HepG2 (cell line): Measurements from ENCODE around the gene MGMT. TPM values are rescaled to one million over a fixed set of nuclear protein-coding genes. Genes with fewer than 3 reads are reported as not detected.

Experiments
- ADNP ChIP-seq: sonication (generic); formaldehyde crosslinking; IDR thresholded peaks from 2 replicates; pipeline ENCODE4 v1.4.0; 2020; ENCODE audit warnings: missing genetic modification reagents
- GTF3A ChIP-seq: sonication (generic); formaldehyde crosslinking; conservative IDR thresholded peaks from 2 replicates; pipeline ENCODE4 v1.4.0; 2020; ENCODE audit warnings: mild to moderate bottlenecking, missing genetic modification reagents
- HDAC2 ChIP-seq: sonication (generic); formaldehyde crosslinking; IDR thresholded peaks from 2 replicates; pipeline ENCODE4 v1.4.0; 2020; ENCODE audit warnings: missing genetic modification reagents
- KAT8 ChIP-seq: IDR thresholded peaks from 2 replicates; pipeline ENCODE4 v1.6.1; 2016; ENCODE audit warnings: missing genetic modification reagents, missing compliant biosample characterization
- KLF6 ChIP-seq: IDR thresholded peaks from 2 replicates; pipeline ENCODE4 v1.8.0; 2016; ENCODE audit warnings: missing biosample characterization, missing genetic modification reagents
- PHF21A ChIP-seq: sonication (generic); formaldehyde crosslinking; IDR thresholded peaks from 2 replicates; pipeline ENCODE4 v1.5.0; 2020; ENCODE audit warnings: mild to moderate bottlenecking, missing genetic modification reagents
- SAP130 ChIP-seq: IDR thresholded peaks from 2 replicates; pipeline ENCODE4 v1.6.1; 2016; ENCODE audit warnings: low read depth
- ZC3H4 ChIP-seq: sonication (generic); formaldehyde crosslinking; IDR thresholded peaks from 2 replicates; pipeline ENCODE4 v1.4.0; 2020; ENCODE audit warnings: missing genetic modification reagents, borderline replicate concordance
- ZNF263 ChIP-seq: sonication (generic); formaldehyde crosslinking; IDR thresholded peaks from 2 replicates; pipeline ENCODE4 v1.4.0; 2020; ENCODE audit warnings: missing genetic modification reagents
- ZNF432 ChIP-seq: sonication (generic); formaldehyde crosslinking; IDR thresholded peaks from 2 replicates; pipeline ENCODE4 v1.5.0; 2020; ENCODE audit warnings: missing genetic modification reagents, mild to moderate bottlenecking, borderline replicate concordance
- polyA plus RNA-seq, 8 experiments: library from polyadenylated mRNA; depleted of rRNA in 3 of 8; stranded (reverse) in 7 of 8; unstranded in 1 of 8; fragments of >200 nt; fragmentation: Illumina TruSeq in 4 of 8; extraction: Trizol in 4 of 8; gene quantifications; 2 replicates each; pipeline versions ENCODE4 v1.2.1 to v1.2.3, GENCODE V29; 2011 to 2016; ENCODE audit warnings: low read depth in 4 of 8, missing spikeins in 1 of 8, mixed read lengths in 1 of 8; ENCODE audit not compliant: insufficient read depth in 1 of 8
- total RNA-seq, 5 experiments: library from RNA; depleted of rRNA; stranded (reverse); fragments of >200 nt; fragmentation: Illumina TruSeq; extraction: Trizol; gene quantifications; 2 replicates each; pipeline ENCODE4 v1.2.3, GENCODE V29; 2016; ENCODE audit warnings: low read depth in 1 of 5
- TF ChIP-seq, protein P1 (sequence below): sonication (generic); formaldehyde crosslinking; IDR thresholded peaks from 2 replicates; pipeline ENCODE4 v1.4.0; 2020; ENCODE audit warnings: missing genetic modification reagents
- TF ChIP-seq, protein P2 (sequence below): sonication (generic); formaldehyde crosslinking; IDR thresholded peaks from 2 replicates; pipeline ENCODE4 v1.8.1; 2023; ENCODE audit warnings: mild to moderate bottlenecking, inconsistent platforms, moderate library complexity, missing genetic modification reagents, borderline replicate concordance
- TF ChIP-seq, protein P3 (sequence below): sonication (generic); formaldehyde crosslinking; conservative IDR thresholded peaks from 2 replicates; pipeline ENCODE4 v1.4.0; 2020; ENCODE audit warnings: missing genetic modification reagents

Gene MGMT
- total and polyA plus RNA-seq, 2 of the 13 experiments (the other 11 are each of a cell fraction or from before 2014, with no cell fraction given), result 12.0 to 19.5 TPM

DNA sequence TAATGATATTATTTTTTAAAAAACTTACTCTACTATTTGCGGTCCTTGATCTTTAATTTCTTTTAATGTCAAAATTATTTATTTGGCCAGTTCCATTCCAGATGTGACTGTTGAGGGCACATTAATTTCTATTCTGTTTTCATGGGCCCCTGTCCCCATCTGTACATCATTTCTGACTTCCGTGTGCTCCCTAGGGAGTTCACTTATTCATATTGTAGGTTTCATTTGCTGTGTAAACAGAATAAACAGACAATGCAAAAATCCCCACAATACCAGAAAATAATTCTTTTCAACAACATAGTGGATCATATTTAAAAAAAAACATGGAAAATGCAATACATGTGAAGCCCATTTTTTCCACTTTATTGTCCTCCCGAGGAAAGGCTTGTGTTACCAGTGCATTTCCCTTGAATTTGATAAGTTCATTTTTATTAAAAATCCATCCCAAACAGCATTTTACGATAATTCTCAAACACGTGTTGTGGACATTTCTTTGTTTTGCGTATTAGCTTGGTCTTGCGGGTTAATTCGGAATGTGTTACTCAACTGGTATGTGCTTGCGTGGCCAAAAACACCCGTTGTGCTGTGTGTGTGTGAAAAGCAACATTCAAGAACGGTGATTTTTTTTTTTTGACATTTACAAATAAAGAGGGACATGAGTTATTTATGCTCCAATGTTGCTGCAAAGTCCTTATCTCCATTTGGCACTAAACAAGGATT lies 138.4 kb downstream of the MGMT start (continued):
- TF ChIP-seq PHF21A (CRISPR knock-in tag) (no peak), GTF3A (CRISPR knock-in tag) (no peak), HDAC2 (CRISPR knock-in tag) (no peak), SAP130 (CRISPR knock-in tag) (no peak), ZNF432 (CRISPR knock-in tag) (no peak), KAT8 (no peak), KLF6 (no peak), ZC3H4 (CRISPR knock-in tag) (no peak), ADNP (CRISPR knock-in tag) (no peak), ZNF263 (CRISPR knock-in tag) (no peak)
- TF ChIP-seq, protein P1, sequence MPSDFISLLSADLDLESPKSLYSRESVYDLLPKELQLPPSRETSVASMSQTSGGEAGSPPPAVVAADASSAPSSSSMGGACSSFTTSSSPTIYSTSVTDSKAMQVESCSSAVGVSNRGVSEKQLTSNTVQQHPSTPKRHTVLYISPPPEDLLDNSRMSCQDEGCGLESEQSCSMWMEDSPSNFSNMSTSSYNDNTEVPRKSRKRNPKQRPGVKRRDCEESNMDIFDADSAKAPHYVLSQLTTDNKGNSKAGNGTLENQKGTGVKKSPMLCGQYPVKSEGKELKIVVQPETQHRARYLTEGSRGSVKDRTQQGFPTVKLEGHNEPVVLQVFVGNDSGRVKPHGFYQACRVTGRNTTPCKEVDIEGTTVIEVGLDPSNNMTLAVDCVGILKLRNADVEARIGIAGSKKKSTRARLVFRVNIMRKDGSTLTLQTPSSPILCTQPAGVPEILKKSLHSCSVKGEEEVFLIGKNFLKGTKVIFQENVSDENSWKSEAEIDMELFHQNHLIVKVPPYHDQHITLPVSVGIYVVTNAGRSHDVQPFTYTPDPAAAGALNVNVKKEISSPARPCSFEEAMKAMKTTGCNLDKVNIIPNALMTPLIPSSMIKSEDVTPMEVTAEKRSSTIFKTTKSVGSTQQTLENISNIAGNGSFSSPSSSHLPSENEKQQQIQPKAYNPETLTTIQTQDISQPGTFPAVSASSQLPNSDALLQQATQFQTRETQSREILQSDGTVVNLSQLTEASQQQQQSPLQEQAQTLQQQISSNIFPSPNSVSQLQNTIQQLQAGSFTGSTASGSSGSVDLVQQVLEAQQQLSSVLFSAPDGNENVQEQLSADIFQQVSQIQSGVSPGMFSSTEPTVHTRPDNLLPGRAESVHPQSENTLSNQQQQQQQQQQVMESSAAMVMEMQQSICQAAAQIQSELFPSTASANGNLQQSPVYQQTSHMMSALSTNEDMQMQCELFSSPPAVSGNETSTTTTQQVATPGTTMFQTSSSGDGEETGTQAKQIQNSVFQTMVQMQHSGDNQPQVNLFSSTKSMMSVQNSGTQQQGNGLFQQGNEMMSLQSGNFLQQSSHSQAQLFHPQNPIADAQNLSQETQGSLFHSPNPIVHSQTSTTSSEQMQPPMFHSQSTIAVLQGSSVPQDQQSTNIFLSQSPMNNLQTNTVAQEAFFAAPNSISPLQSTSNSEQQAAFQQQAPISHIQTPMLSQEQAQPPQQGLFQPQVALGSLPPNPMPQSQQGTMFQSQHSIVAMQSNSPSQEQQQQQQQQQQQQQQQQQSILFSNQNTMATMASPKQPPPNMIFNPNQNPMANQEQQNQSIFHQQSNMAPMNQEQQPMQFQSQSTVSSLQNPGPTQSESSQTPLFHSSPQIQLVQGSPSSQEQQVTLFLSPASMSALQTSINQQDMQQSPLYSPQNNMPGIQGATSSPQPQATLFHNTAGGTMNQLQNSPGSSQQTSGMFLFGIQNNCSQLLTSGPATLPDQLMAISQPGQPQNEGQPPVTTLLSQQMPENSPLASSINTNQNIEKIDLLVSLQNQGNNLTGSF (CRISPR knock-in tag), result no peak
- TF ChIP-seq, protein P2, sequence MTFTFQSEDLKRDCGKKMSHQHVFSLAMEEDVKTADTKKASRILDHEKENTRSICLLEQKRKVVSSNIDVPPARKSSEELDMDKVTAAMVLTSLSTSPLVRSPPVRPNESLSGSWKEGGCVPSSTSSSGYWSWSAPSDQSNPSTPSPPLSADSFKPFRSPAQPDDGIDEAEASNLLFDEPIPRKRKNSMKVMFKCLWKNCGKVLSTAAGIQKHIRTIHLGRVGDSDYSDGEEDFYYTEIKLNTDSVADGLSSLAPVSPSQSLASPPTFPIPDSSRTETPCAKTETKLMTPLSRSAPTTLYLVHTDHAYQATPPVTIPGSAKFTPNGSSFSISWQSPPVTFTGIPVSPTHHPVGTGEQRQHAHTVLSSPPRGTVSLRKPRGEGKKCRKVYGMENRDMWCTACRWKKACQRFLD (CRISPR knock-in tag), result no peak
- TF ChIP-seq, protein P3, sequence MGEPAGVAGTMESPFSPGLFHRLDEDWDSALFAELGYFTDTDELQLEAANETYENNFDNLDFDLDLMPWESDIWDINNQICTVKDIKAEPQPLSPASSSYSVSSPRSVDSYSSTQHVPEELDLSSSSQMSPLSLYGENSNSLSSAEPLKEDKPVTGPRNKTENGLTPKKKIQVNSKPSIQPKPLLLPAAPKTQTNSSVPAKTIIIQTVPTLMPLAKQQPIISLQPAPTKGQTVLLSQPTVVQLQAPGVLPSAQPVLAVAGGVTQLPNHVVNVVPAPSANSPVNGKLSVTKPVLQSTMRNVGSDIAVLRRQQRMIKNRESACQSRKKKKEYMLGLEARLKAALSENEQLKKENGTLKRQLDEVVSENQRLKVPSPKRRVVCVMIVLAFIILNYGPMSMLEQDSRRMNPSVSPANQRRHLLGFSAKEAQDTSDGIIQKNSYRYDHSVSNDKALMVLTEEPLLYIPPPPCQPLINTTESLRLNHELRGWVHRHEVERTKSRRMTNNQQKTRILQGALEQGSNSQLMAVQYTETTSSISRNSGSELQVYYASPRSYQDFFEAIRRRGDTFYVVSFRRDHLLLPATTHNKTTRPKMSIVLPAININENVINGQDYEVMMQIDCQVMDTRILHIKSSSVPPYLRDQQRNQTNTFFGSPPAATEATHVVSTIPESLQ, result no peak
